Measurements from ENCODE around the gene CALN1.

The CALN1 gene

GRCh38 chr7:72111086-72111485 lies 301.1 kb downstream of the CALN1 start:
- no peaks in the 10 kb centered on the region for H3K4me1 ChIP-seq (ENCODE audit: insufficient read depth, poor library complexity, severe bottlenecking)
- DNase-seq (ENCODE audit: low spot score) = no peak
- no peak for ATAC-seq (ENCODE audit: low read depth)
- no peaks in the 10 kb centered on the region for H3K27me3 ChIP-seq (ENCODE audit: insufficient read depth, poor library complexity, severe bottlenecking)
- H3K36me3 ChIP-seq (ENCODE audit: low read depth) = no peaks in the 10 kb centered on the region
- TF ChIP-seq CTCF (IDR thresholded peaks at IDR 0.05; ENCODE audit: poor library complexity, severe bottlenecking) = no peak
- no peak overlapping the region for H3K4me3 ChIP-seq (ENCODE audit: severe bottlenecking)
- no peaks in the 10 kb centered on the region for H3K9me3 ChIP-seq (ENCODE audit: severe bottlenecking)
- no peak overlapping the region for H3K27ac ChIP-seq (ENCODE audit: poor library complexity, severe bottlenecking)

GRCh38 chr7:72109566-72109965 lies 302.6 kb downstream of the CALN1 start:
- Histone ChIP-seq H3K4me3 (ENCODE audit: severe bottlenecking) (no peak overlapping the region), H3K4me1 (ENCODE audit: insufficient read depth, poor library complexity, severe bottlenecking) (no peaks in the 10 kb centered on the region), H3K27ac (ENCODE audit: poor library complexity, severe bottlenecking) (no peak overlapping the region), H3K9me3 (ENCODE audit: severe bottlenecking) (no peaks in the 10 kb centered on the region), H3K36me3 (ENCODE audit: low read depth) (no peaks in the 10 kb centered on the region), H3K27me3 (ENCODE audit: insufficient read depth, poor library complexity, severe bottlenecking) (no peaks in the 10 kb centered on the region)
- no peak for DNase-seq (ENCODE audit: low spot score)
- TF ChIP-seq CTCF (IDR thresholded peaks at IDR 0.05; ENCODE audit: poor library complexity, severe bottlenecking) = no peak
- ATAC-seq (ENCODE audit: low read depth) = no peak

- H3K9me3 ChIP-seq (ENCODE audit: severe bottlenecking) = no peaks in the 10 kb centered on the region
- DNase-seq (ENCODE audit: low spot score) = no peak
- no peak for ATAC-seq (ENCODE audit: low read depth)
- no peak overlapping the region for H3K4me3 ChIP-seq (ENCODE audit: severe bottlenecking)
- H3K27me3 ChIP-seq (ENCODE audit: insufficient read depth, poor library complexity, severe bottlenecking) = no peaks in the 10 kb centered on the region
- no peak overlapping the region for H3K27ac ChIP-seq (ENCODE audit: poor library complexity, severe bottlenecking)
- H3K4me1 ChIP-seq (ENCODE audit: insufficient read depth, poor library complexity, severe bottlenecking) = no peaks in the 10 kb centered on the region
- no peaks in the 10 kb centered on the region for H3K36me3 ChIP-seq (ENCODE audit: low read depth)
- TF ChIP-seq CTCF (IDR thresholded peaks at IDR 0.05; ENCODE audit: poor library complexity, severe bottlenecking) = no peak
These were observed 305.7 kb downstream of the CALN1 start for GRCh38 chr7:72106405-72106804.

- no peaks in the 10 kb centered on the region for H3K4me1 ChIP-seq (ENCODE audit: insufficient read depth, poor library complexity, severe bottlenecking)
- no peak overlapping the region for H3K27ac ChIP-seq (ENCODE audit: poor library complexity, severe bottlenecking)
- DNase-seq (ENCODE audit: low spot score) = no peak
- no peak overlapping the region for H3K4me3 ChIP-seq (ENCODE audit: severe bottlenecking)
- no peak for TF ChIP-seq CTCF (IDR thresholded peaks at IDR 0.05; ENCODE audit: poor library complexity, severe bottlenecking)
- ATAC-seq (ENCODE audit: low read depth) = no peak
- no peaks in the 10 kb centered on the region for H3K36me3 ChIP-seq (ENCODE audit: low read depth)
- H3K9me3 ChIP-seq (ENCODE audit: severe bottlenecking) = no peaks in the 10 kb centered on the region
- no peaks in the 10 kb centered on the region for H3K27me3 ChIP-seq (ENCODE audit: insufficient read depth, poor library complexity, severe bottlenecking)
These were observed 310.7 kb downstream of the CALN1 start for GRCh38 chr7:72101444-72101843.

GRCh38 chr7:72099784-72100183 lies 312.4 kb downstream of the CALN1 start:
- Histone ChIP-seq H3K27ac (ENCODE audit: poor library complexity, severe bottlenecking) (no peak overlapping the region), H3K4me3 (ENCODE audit: severe bottlenecking) (no peak overlapping the region), H3K27me3 (ENCODE audit: insufficient read depth, poor library complexity, severe bottlenecking) (no peaks in the 10 kb centered on the region), H3K4me1 (ENCODE audit: insufficient read depth, poor library complexity, severe bottlenecking) (no peaks in the 10 kb centered on the region), H3K9me3 (ENCODE audit: severe bottlenecking) (no peaks in the 10 kb centered on the region), H3K36me3 (ENCODE audit: low read depth) (no peaks in the 10 kb centered on the region)
- no peak for TF ChIP-seq CTCF (IDR thresholded peaks at IDR 0.05; ENCODE audit: poor library complexity, severe bottlenecking)
- DNase-seq (ENCODE audit: low spot score) (no peak), ATAC-seq (ENCODE audit: low read depth) (no peak)

Data from RWPE2 (cell line).